Measurements from ENCODE around the gene MEGF10.

Gene MEGF10

DNA sequence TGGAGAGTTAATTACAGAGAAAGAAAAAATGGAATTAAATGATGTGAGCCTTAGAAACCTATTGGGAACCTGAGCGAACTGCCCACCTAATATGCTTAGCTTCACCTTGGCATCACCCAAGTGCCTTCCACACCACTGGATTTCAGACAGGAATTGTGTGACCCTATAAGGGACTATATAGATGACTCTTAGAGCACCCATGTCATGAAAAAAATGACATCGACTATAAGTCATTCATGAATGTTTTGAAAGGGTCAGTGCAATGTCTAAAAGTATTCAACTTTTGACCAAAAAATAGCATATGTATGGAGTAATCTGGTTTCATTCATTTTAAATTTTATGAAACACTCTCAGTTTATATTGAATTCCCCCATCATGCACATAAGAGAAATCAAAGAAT, 145.2 kb downstream of the MEGF10 start:
- no peaks in the 10 kb centered on the region for H3K79me2 ChIP-seq (ENCODE audit: low read length)
- TF ChIP-seq, protein P1, sequence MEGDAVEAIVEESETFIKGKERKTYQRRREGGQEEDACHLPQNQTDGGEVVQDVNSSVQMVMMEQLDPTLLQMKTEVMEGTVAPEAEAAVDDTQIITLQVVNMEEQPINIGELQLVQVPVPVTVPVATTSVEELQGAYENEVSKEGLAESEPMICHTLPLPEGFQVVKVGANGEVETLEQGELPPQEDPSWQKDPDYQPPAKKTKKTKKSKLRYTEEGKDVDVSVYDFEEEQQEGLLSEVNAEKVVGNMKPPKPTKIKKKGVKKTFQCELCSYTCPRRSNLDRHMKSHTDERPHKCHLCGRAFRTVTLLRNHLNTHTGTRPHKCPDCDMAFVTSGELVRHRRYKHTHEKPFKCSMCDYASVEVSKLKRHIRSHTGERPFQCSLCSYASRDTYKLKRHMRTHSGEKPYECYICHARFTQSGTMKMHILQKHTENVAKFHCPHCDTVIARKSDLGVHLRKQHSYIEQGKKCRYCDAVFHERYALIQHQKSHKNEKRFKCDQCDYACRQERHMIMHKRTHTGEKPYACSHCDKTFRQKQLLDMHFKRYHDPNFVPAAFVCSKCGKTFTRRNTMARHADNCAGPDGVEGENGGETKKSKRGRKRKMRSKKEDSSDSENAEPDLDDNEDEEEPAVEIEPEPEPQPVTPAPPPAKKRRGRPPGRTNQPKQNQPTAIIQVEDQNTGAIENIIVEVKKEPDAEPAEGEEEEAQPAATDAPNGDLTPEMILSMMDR (IDR thresholded peaks at IDR 0.05; ENCODE audit: low read depth, low read length): no peak
- TF ChIP-seq EZH2phosphoT487 (IDR thresholded peaks at IDR 0.05; ENCODE audit: low read depth): no peak
- no peak overlapping the region for H2AFZ ChIP-seq (ENCODE audit: low read depth, low read length)
- H3K36me3 ChIP-seq (replicated peaks; ENCODE audit: low read depth, low read length): no peaks in the 10 kb centered on the region
- H3K27me3 ChIP-seq (ENCODE audit: low read depth, low read length): 0 out of 2 replicates have a peak, but pooled peaks cover 3% of the 10 kb centered on the region
- no peak overlapping the region for H3K27ac ChIP-seq (ENCODE audit: low read length)
- no peaks in the 10 kb centered on the region for H3K4me1 ChIP-seq (ENCODE audit: low read length)
- no peak overlapping the region for H3K9ac ChIP-seq (ENCODE audit: low read length)
- H4K20me1 ChIP-seq (ENCODE audit: insufficient read depth, low read length): no peaks in the 10 kb centered on the region
- no peak overlapping the region for H3K4me3 ChIP-seq (ENCODE audit: low read length)
- H3K9me3 ChIP-seq (ENCODE audit: insufficient read depth, low read length): no peaks in the 10 kb centered on the region
- no peak overlapping the region for H3K4me2 ChIP-seq (ENCODE audit: low read length)

DNA sequence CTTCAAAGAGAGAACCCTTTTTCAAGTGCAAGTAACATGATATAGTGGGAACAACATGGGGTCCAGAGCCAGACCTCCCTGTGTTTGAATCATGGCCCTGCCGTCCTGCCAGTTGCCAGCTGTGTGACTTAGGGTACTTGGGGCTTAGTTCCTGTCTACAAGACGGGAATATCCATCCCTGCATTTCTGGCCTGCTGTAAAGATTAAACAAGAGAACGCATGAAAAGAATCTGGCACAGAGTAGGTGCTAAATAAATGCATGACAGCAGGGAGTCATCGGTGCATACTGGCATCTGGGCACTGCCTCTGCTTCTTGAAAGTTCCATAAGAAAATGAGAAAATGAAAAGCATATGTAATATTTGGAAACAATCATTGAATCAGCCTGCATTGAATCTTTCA, 149.0 kb downstream of the MEGF10 start:
- H3K27me3 ChIP-seq (ENCODE audit: low read depth, low read length): 0 out of 2 replicates have a peak, but pooled peaks cover 3% of the 10 kb centered on the region
- no peak overlapping the region for H3K27ac ChIP-seq (ENCODE audit: low read length)
- H3K36me3 ChIP-seq (replicated peaks; ENCODE audit: low read depth, low read length): no peaks in the 10 kb centered on the region
- H3K4me1 ChIP-seq (ENCODE audit: low read length): no peaks in the 10 kb centered on the region
- TF ChIP-seq, protein P1 (IDR thresholded peaks at IDR 0.05; ENCODE audit: low read depth, low read length): no peak
- H4K20me1 ChIP-seq (ENCODE audit: insufficient read depth, low read length): no peaks in the 10 kb centered on the region
- no peak overlapping the region for H3K9ac ChIP-seq (ENCODE audit: low read length)
- no peak overlapping the region for H2AFZ ChIP-seq (ENCODE audit: low read depth, low read length)
- no peak overlapping the region for H3K4me2 ChIP-seq (ENCODE audit: low read length)
- H3K9me3 ChIP-seq (ENCODE audit: insufficient read depth, low read length): no peaks in the 10 kb centered on the region
- no peaks in the 10 kb centered on the region for H3K79me2 ChIP-seq (ENCODE audit: low read length)
- no peak overlapping the region for H3K4me3 ChIP-seq (ENCODE audit: low read length)

DNA sequence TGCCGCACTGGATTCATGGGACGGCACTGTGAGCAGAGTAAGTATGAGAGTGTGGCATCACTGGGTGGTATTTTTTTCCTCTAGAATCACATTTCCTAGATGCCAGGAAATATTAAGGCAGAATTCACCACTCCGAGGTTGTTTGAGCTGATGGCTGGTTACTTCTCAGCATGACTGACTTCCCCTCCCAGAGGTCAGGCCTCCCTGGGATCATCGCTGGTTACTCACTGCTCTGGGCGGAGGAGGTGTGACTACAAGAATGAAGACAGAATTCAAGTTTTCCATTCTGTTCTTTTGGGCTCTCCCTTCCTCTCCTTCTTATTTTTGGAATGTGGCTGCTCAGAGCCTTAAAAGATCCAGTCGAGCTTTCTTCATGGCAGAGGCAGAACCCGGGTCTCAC, 150.2 kb downstream of the MEGF10 start:
- Histone ChIP-seq H3K27ac (ENCODE audit: low read length) (no peak overlapping the region), H4K20me1 (ENCODE audit: insufficient read depth, low read length) (no peaks in the 10 kb centered on the region), H3K4me1 (ENCODE audit: low read length) (no peaks in the 10 kb centered on the region), H2AFZ (ENCODE audit: low read depth, low read length) (no peak overlapping the region), H3K4me3 (ENCODE audit: low read length) (no peak overlapping the region), H3K27me3 (ENCODE audit: low read depth, low read length) (0 out of 2 replicates have a peak, but pooled peaks cover 3% of the 10 kb centered on the region), H3K9ac (ENCODE audit: low read length) (no peak overlapping the region), H3K4me2 (ENCODE audit: low read length) (no peak overlapping the region), H3K36me3 (replicated peaks; ENCODE audit: low read depth, low read length) (no peaks in the 10 kb centered on the region), H3K79me2 (ENCODE audit: low read length) (no peaks in the 10 kb centered on the region), H3K9me3 (ENCODE audit: insufficient read depth, low read length) (no peaks in the 10 kb centered on the region)
- TF ChIP-seq, protein P1 (IDR thresholded peaks at IDR 0.05; ENCODE audit: low read depth, low read length): no peak
- TF ChIP-seq EZH2phosphoT487 (IDR thresholded peaks at IDR 0.05; ENCODE audit: low read depth): no peak

DNA sequence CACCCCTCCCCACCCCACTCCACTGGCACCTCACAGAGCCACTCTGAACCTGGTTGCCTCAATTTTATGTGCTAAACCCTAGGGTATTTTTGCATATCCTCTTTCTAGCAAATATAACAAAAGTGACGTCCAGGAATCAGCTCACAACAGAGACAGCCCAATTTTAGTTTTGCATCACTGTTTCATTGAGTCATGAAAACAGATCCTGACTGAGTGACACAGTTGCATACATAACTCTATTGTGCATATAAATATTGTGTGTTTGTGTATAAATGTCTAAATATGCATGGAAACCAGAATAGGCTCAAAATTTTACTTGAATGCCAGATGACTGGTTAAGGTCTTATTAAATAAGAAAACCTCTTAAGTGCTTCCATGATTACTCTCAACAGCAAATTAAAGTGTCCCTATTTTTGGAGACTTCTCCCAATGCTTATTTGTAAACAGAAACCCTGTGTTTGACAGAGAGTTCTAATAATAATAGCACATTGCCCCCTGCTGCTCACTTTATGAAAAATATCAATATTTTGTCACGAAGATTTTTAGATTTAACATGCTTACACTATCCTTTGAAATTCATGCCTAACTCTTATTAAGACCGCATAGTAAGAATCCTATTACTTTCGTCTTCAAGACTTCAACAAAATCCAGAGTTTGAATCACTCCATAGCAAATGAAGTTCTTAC, 151.3 kb downstream of the MEGF10 start:
- no peak overlapping the region for H3K9ac ChIP-seq (ENCODE audit: low read length)
- H3K79me2 ChIP-seq (ENCODE audit: low read length): no peaks in the 10 kb centered on the region
- H3K4me1 ChIP-seq (ENCODE audit: low read length): no peaks in the 10 kb centered on the region
- no peak overlapping the region for H3K4me3 ChIP-seq (ENCODE audit: low read length)
- H4K20me1 ChIP-seq (ENCODE audit: insufficient read depth, low read length): no peaks in the 10 kb centered on the region
- H3K27ac ChIP-seq (ENCODE audit: low read length): no peak overlapping the region
- no peaks in the 10 kb centered on the region for H3K36me3 ChIP-seq (replicated peaks; ENCODE audit: low read depth, low read length)
- H2AFZ ChIP-seq (ENCODE audit: low read depth, low read length): peak overlapping the region; percentile 65; the same call in 1 of the 2 replicates
- no peaks in the 10 kb centered on the region for H3K9me3 ChIP-seq (ENCODE audit: insufficient read depth, low read length)
- 0 out of 2 replicates have a peak, but pooled peaks cover 3% of the 10 kb centered on the region for H3K27me3 ChIP-seq (ENCODE audit: low read depth, low read length)
- TF ChIP-seq, protein P1 (IDR thresholded peaks at IDR 0.05; ENCODE audit: low read depth, low read length): peak; percentile 51
- TF ChIP-seq EZH2phosphoT487 (IDR thresholded peaks at IDR 0.05; ENCODE audit: low read depth): no peak
- H3K4me2 ChIP-seq (ENCODE audit: low read length): no peak overlapping the region
